ENCODE results near the gene PLK3.
"Not testable (repeated sequence)": the region's sequence is repeated elsewhere in the genome, so short reads cannot be mapped to it uniquely, and the experiment has no call there.

PLK3 gene

GRCh38 chr1:44799770-44800584, at the start of gene PLK3:
Gene PLK3 (plus strand): TSS chr1:44800377. CDS start chr1:44800464, 87 bp downstream.
- Mint-ChIP-seq H3K9me3 (no peaks in the 10 kb centered on the region), H3K4me1 (ENCODE audit: low read depth) (peaks cover 27% of the 10 kb centered on the region), H3K36me3 (ENCODE audit: low read depth) (peaks cover 29% of the 10 kb centered on the region), H3K4me3 (peak within 1 kb of the TSS; percentile 91), H3K27ac (peak within 1 kb of the TSS; percentile 99), H3K27me3 (ENCODE audit: low read depth) (no peaks in the 10 kb centered on the region)

GRCh38 chr1:44757420-44757819, 42.8 kb upstream of the PLK3 start:
- peaks cover 55% of the 10 kb centered on the region for H3K36me3 Mint-ChIP-seq (ENCODE audit: low read depth)
- H3K4me3 Mint-ChIP-seq, result no peak overlapping the region
- no peaks in the 10 kb centered on the region for H3K27me3 Mint-ChIP-seq (ENCODE audit: low read depth)
- H3K4me1 Mint-ChIP-seq (ENCODE audit: low read depth), result peaks cover 4% of the 10 kb centered on the region
- H3K9me3 Mint-ChIP-seq, result no peaks in the 10 kb centered on the region
- no peak overlapping the region for H3K27ac Mint-ChIP-seq

GRCh38 chr1:44759077-44759476, 41.1 kb upstream of the PLK3 start:
- H3K36me3 Mint-ChIP-seq (ENCODE audit: low read depth), result peaks cover 54% of the 10 kb centered on the region
- H3K4me1 Mint-ChIP-seq (ENCODE audit: low read depth), result peaks cover 4% of the 10 kb centered on the region
- peak overlapping the region; percentile 19 for H3K27ac Mint-ChIP-seq
- H3K4me3 Mint-ChIP-seq, result no peak overlapping the region
- H3K27me3 Mint-ChIP-seq (ENCODE audit: low read depth), result no peaks in the 10 kb centered on the region
- no peaks in the 10 kb centered on the region for H3K9me3 Mint-ChIP-seq

- H3K4me1 Mint-ChIP-seq (ENCODE audit: low read depth), result peaks cover 4% of the 10 kb centered on the region
- H3K36me3 Mint-ChIP-seq (ENCODE audit: low read depth), result peaks cover 45% of the 10 kb centered on the region
- H3K9me3 Mint-ChIP-seq, result no peaks in the 10 kb centered on the region
- no peak overlapping the region for H3K4me3 Mint-ChIP-seq
- no peak overlapping the region for H3K27ac Mint-ChIP-seq
- H3K27me3 Mint-ChIP-seq (ENCODE audit: low read depth), result no peaks in the 10 kb centered on the region
These were observed 39.3 kb upstream of the PLK3 start for GRCh38 chr1:44760876-44761275.

- H3K36me3 Mint-ChIP-seq (ENCODE audit: low read depth), result peaks cover 21% of the 10 kb centered on the region
- not testable (repeated sequence) for H3K27me3 Mint-ChIP-seq (ENCODE audit: low read depth); H3K4me3 Mint-ChIP-seq; H3K27ac Mint-ChIP-seq; H3K9me3 Mint-ChIP-seq; H3K4me1 Mint-ChIP-seq (ENCODE audit: low read depth)
These were observed 33.8 kb upstream of the PLK3 start for GRCh38 chr1:44766421-44766820.

GRCh38 chr1:44775078-44775929, 24.9 kb upstream of the PLK3 start, which contains the start of gene RPS8:
Gene RPS8 (plus strand): TSS chr1:44775540. CDS start chr1:44775597, 57 bp downstream.
- Mint-ChIP-seq H3K4me1 (ENCODE audit: low read depth) (peaks cover 30% of the 10 kb centered on the region), H3K9me3 (no peaks in the 10 kb centered on the region), H3K36me3 (ENCODE audit: low read depth) (peaks cover 36% of the 10 kb centered on the region), H3K27ac (peak within 1 kb of the TSS; percentile 94), H3K4me3 (peak within 1 kb of the TSS; percentile 90), H3K27me3 (ENCODE audit: low read depth) (no peaks in the 10 kb centered on the region)

GRCh38 chr1:44775930-44776729, 24.0 kb upstream of the PLK3 start:
- peak overlapping the region; percentile 90 for H3K4me3 Mint-ChIP-seq
- peaks cover 31% of the 10 kb centered on the region for H3K4me1 Mint-ChIP-seq (ENCODE audit: low read depth)
- H3K9me3 Mint-ChIP-seq, result no peaks in the 10 kb centered on the region
- no peaks in the 10 kb centered on the region for H3K27me3 Mint-ChIP-seq (ENCODE audit: low read depth)
- H3K36me3 Mint-ChIP-seq (ENCODE audit: low read depth), result peaks cover 43% of the 10 kb centered on the region
- H3K27ac Mint-ChIP-seq, result peak overlapping the region; percentile 89

GRCh38 chr1:44776730-44777068, 23.5 kb upstream of the PLK3 start:
- Mint-ChIP-seq H3K4me3 (peak overlapping the region; percentile 90), H3K4me1 (ENCODE audit: low read depth) (peaks cover 32% of the 10 kb centered on the region), H3K27ac (peak overlapping the region; percentile 89), H3K36me3 (ENCODE audit: low read depth) (peaks cover 49% of the 10 kb centered on the region), H3K9me3 (no peaks in the 10 kb centered on the region), H3K27me3 (ENCODE audit: low read depth) (no peaks in the 10 kb centered on the region)

- H3K27me3 Mint-ChIP-seq (ENCODE audit: low read depth), result no peaks in the 10 kb centered on the region
- peak overlapping the region; percentile 90 for H3K4me3 Mint-ChIP-seq
- H3K9me3 Mint-ChIP-seq, result no peaks in the 10 kb centered on the region
- peak overlapping the region; percentile 59 for H3K27ac Mint-ChIP-seq
- H3K4me1 Mint-ChIP-seq (ENCODE audit: low read depth), result peaks cover 32% of the 10 kb centered on the region
- peaks cover 49% of the 10 kb centered on the region for H3K36me3 Mint-ChIP-seq (ENCODE audit: low read depth)
These were observed 22.6 kb upstream of the PLK3 start for GRCh38 chr1:44777547-44777946.

- no peaks in the 10 kb centered on the region for H3K9me3 Mint-ChIP-seq
- peaks cover 49% of the 10 kb centered on the region for H3K36me3 Mint-ChIP-seq (ENCODE audit: low read depth)
- peak overlapping the region; percentile 90 for H3K4me3 Mint-ChIP-seq
- peak overlapping the region; percentile 59 for H3K27ac Mint-ChIP-seq
- no peaks in the 10 kb centered on the region for H3K27me3 Mint-ChIP-seq (ENCODE audit: low read depth)
- H3K4me1 Mint-ChIP-seq (ENCODE audit: low read depth), result peaks cover 32% of the 10 kb centered on the region
These were observed 22.1 kb upstream of the PLK3 start for GRCh38 chr1:44777969-44778635.

- H3K4me1 Mint-ChIP-seq (ENCODE audit: low read depth), result peaks cover 38% of the 10 kb centered on the region
- H3K4me3 Mint-ChIP-seq, result peak overlapping the region; percentile 59
- no peaks in the 10 kb centered on the region for H3K27me3 Mint-ChIP-seq (ENCODE audit: low read depth)
- peaks cover 51% of the 10 kb centered on the region for H3K36me3 Mint-ChIP-seq (ENCODE audit: low read depth)
- H3K27ac Mint-ChIP-seq, result no peak overlapping the region
- H3K9me3 Mint-ChIP-seq, result no peaks in the 10 kb centered on the region
These were observed 21.2 kb upstream of the PLK3 start for GRCh38 chr1:44778705-44779576.

- peaks cover 41% of the 10 kb centered on the region for H3K4me1 Mint-ChIP-seq (ENCODE audit: low read depth)
- H3K4me3 Mint-ChIP-seq, result no peak overlapping the region
- H3K27ac Mint-ChIP-seq, result no peak overlapping the region
- H3K27me3 Mint-ChIP-seq (ENCODE audit: low read depth), result no peaks in the 10 kb centered on the region
- H3K36me3 Mint-ChIP-seq (ENCODE audit: low read depth), result peaks cover 51% of the 10 kb centered on the region
- no peaks in the 10 kb centered on the region for H3K9me3 Mint-ChIP-seq
These were observed 19.5 kb upstream of the PLK3 start for GRCh38 chr1:44780583-44781121.

GRCh38 chr1:44783697-44784093, 16.5 kb upstream of the PLK3 start:
- H3K27me3 Mint-ChIP-seq (ENCODE audit: low read depth), result no peaks in the 10 kb centered on the region
- H3K4me1 Mint-ChIP-seq (ENCODE audit: low read depth), result peaks cover 30% of the 10 kb centered on the region
- peak overlapping the region; percentile 43 for H3K27ac Mint-ChIP-seq
- no peaks in the 10 kb centered on the region for H3K9me3 Mint-ChIP-seq
- H3K36me3 Mint-ChIP-seq (ENCODE audit: low read depth), result peaks cover 26% of the 10 kb centered on the region
- peak overlapping the region; percentile 47 for H3K4me3 Mint-ChIP-seq

Measured in T-helper 1 cell treated with Interleukin-12 subunit alpha and Interleukin-12 subunit beta and Interleukin-4 antibody, amounts not matched to agents 30 μg/mL and 1 μg/mL, for 36 hours (primary cell).